Fibroblast of mammary gland (primary cell): ENCODE measurements around the gene DCHS1.

ENCODE experiments used
- DNase-seq: peaks from one replicate; pipeline ENCODE4 v3.0.0-alpha.2; 2010; ENCODE audit warnings: low read depth
- H3K4me3 ChIP-seq: 2 replicates; pipeline ENCODE4 v1.5.1; 2011; ENCODE audit warnings: low read depth, mild to moderate bottlenecking, low read length, moderate library complexity; ENCODE audit not compliant: control insufficient read depth
- CTCF ChIP-seq: conservative IDR thresholded peaks from 2 replicates; pipeline ENCODE4 v1.5.1; 2011; ENCODE audit warnings: low read depth, low read length, inconsistent platforms; ENCODE audit not compliant: control insufficient read depth, insufficient read depth

The DCHS1 gene

GRCh38 chr11:6579681-6580080 is 75.9 kb downstream of the DCHS1 start:
- no peak for TF ChIP-seq CTCF
- H3K4me3 ChIP-seq, result no peak overlapping the region
- no peak for DNase-seq

- no peak overlapping the region for H3K4me3 ChIP-seq
- no peak for TF ChIP-seq CTCF
- no peak for DNase-seq
Measured at GRCh38 chr11:6578134-6578533, 77.5 kb downstream of the DCHS1 start.

- no peak overlapping the region for H3K4me3 ChIP-seq
- no peak for TF ChIP-seq CTCF
- peak; percentile 68 for DNase-seq
Measured at GRCh38 chr11:6576471-6577373, 78.9 kb downstream of the DCHS1 start.

- DNase-seq, result no peak
- TF ChIP-seq CTCF, result no peak
- H3K4me3 ChIP-seq, result no peak overlapping the region
Measured at GRCh38 chr11:6574816-6575715, 80.5 kb downstream of the DCHS1 start.

GRCh38 chr11:6572215-6572614 is 83.4 kb downstream of the DCHS1 start:
- DNase-seq, result peak; percentile 83
- H3K4me3 ChIP-seq, result no peak overlapping the region
- no peak for TF ChIP-seq CTCF

- no peak overlapping the region for H3K4me3 ChIP-seq
- DNase-seq, result no peak
- TF ChIP-seq CTCF, result no peak
Measured at GRCh38 chr11:6571434-6572008, 84.1 kb downstream of the DCHS1 start.
